H1 (cell line): ENCODE results near the gene GUCY2D.

Source experiments
- CHD2 ChIP-seq: IDR thresholded peaks from 2 replicates; pipeline ENCODE4 v1.6.1; 2012; ENCODE audit warnings: low read length, improper control_type of control experiment
- EP300 ChIP-seq, 2 experiments: IDR thresholded peaks; 1 replicate in 1 of 2; 2 replicates in 1 of 2; pipeline ENCODE4 v1.6.1; 2011 to 2012; ENCODE audit warnings: low read depth in 2 of 2, low read length in 2 of 2, mild to moderate bottlenecking in 2 of 2, borderline replicate concordance in 1 of 2, inconsistent platforms in 1 of 2, moderate library complexity in 1 of 2
- EZH2 ChIP-seq: fragments of 200-600 bp; sonication (generic); IDR thresholded peaks from 2 replicates; pipeline ENCODE4 v1.7.1; 2012; ENCODE audit warnings: low read depth, mild to moderate bottlenecking, moderate library complexity, low read length, inconsistent platforms; ENCODE audit not compliant: severe bottlenecking
- HDAC6 ChIP-seq: IDR thresholded peaks from one replicate; pipeline ENCODE4 v1.7.1; 2012; ENCODE audit warnings: low read depth, mild to moderate bottlenecking, inconsistent platforms, low read length, moderate library complexity
- NRF1 ChIP-seq: IDR thresholded peaks from 2 replicates; pipeline ENCODE4 v1.6.1; 2011; ENCODE audit warnings: mild to moderate bottlenecking, low read depth, low read length, improper control_type of control experiment
- POLR2AphosphoS5 ChIP-seq: IDR thresholded peaks from 2 replicates; pipeline ENCODE4 v1.6.1; 2011; ENCODE audit warnings: low read depth, low read length
- ZNF274 ChIP-seq: IDR thresholded peaks from 2 replicates; pipeline ENCODE4 v1.7.0; 2012; ENCODE audit warnings: low read length, borderline replicate concordance; ENCODE audit errors: extremely low read depth
- TF ChIP-seq, protein P1 (sequence below), 3 experiments: IDR thresholded peaks; 1 replicate in 2 of 3; 2 replicates in 1 of 3; pipeline versions ENCODE4 v1.5.1 to v1.6.1; 2011; ENCODE audit warnings: low read length in 3 of 3, mild to moderate bottlenecking in 3 of 3, inconsistent platforms in 2 of 3, low read depth in 1 of 3, moderate library complexity in 1 of 3; ENCODE audit not compliant: insufficient read depth in 1 of 3; ENCODE audit errors: control extremely low read depth in 1 of 3
- TF ChIP-seq, protein P2 (sequence below): IDR thresholded peaks from 2 replicates; pipeline ENCODE4 v1.6.1; 2011; ENCODE audit warnings: low read length, improper control_type of control experiment
- TF ChIP-seq, protein P3 (sequence below): IDR thresholded peaks from 2 replicates; pipeline ENCODE4 v1.6.1; 2012; ENCODE audit warnings: inconsistent platforms
- TF ChIP-seq, protein P4 (sequence below): IDR thresholded peaks from 2 replicates; pipeline ENCODE4 v1.6.1; 2012; ENCODE audit warnings: inconsistent platforms

DNA sequence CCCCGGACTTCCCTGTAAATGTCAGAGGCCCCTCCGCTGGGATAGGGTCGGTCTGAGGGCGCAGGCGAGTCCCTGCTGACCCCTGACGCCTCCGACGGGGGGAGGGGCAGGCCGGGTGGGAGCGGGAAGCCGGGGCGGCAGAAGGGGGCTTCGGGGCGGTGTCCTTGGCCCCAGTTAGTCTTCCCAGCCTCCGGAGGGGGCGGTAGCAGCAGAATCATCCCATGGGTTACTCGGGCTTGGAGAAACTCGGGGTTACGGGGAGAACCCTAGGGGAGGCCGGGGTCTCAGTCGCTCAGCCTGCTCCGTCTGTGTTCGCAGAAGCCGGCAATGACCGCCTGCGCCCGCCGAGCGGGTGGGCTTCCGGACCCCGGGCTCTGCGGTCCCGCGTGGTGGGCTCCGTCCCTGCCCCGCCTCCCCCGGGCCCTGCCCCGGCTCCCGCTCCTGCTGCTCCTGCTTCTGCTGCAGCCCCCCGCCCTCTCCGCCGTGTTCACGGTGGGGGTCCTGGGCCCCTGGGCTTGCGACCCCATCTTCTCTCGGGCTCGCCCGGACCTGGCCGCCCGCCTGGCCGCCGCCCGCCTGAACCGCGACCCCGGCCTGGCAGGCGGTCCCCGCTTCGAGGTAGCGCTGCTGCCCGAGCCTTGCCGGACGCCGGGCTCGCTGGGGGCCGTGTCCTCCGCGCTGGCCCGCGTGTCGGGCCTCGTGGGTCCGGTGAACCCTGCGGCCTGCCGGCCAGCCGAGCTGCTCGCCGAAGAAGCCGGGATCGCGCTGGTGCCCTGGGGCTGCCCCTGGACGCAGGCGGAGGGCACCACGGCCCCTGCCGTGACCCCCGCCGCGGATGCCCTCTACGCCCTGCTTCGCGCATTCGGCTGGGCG, 542 bp downstream of the GUCY2D start:
- TF ChIP-seq HDAC6 = no peak
- TF ChIP-seq, protein P1, sequence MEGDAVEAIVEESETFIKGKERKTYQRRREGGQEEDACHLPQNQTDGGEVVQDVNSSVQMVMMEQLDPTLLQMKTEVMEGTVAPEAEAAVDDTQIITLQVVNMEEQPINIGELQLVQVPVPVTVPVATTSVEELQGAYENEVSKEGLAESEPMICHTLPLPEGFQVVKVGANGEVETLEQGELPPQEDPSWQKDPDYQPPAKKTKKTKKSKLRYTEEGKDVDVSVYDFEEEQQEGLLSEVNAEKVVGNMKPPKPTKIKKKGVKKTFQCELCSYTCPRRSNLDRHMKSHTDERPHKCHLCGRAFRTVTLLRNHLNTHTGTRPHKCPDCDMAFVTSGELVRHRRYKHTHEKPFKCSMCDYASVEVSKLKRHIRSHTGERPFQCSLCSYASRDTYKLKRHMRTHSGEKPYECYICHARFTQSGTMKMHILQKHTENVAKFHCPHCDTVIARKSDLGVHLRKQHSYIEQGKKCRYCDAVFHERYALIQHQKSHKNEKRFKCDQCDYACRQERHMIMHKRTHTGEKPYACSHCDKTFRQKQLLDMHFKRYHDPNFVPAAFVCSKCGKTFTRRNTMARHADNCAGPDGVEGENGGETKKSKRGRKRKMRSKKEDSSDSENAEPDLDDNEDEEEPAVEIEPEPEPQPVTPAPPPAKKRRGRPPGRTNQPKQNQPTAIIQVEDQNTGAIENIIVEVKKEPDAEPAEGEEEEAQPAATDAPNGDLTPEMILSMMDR (IDR thresholded peaks at IDR 0.05; ENCODE audit: control extremely low read depth in 1 of 3, insufficient read depth in 1 of 3, low read depth in 1 of 3, low read length in 3 of 3) = peak in 2 of 3 experiments; percentile 21; a peak in 2 of 4 replicates
- no peak for TF ChIP-seq EP300 (IDR thresholded peaks at IDR 0.05; ENCODE audit: borderline replicate concordance in 1 of 2, low read depth in 2 of 2, low read length in 2 of 2)
- TF ChIP-seq, protein P2, sequence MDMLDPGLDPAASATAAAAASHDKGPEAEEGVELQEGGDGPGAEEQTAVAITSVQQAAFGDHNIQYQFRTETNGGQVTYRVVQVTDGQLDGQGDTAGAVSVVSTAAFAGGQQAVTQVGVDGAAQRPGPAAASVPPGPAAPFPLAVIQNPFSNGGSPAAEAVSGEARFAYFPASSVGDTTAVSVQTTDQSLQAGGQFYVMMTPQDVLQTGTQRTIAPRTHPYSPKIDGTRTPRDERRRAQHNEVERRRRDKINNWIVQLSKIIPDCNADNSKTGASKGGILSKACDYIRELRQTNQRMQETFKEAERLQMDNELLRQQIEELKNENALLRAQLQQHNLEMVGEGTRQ = no peak
- no peak for TF ChIP-seq CHD2
- peak; percentile 86 for TF ChIP-seq EZH2
- no peak for TF ChIP-seq ZNF274
- no peak for TF ChIP-seq NRF1
- TF ChIP-seq, protein P3, sequence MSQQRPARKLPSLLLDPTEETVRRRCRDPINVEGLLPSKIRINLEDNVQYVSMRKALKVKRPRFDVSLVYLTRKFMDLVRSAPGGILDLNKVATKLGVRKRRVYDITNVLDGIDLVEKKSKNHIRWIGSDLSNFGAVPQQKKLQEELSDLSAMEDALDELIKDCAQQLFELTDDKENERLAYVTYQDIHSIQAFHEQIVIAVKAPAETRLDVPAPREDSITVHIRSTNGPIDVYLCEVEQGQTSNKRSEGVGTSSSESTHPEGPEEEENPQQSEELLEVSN = no peak; the same call in 1 of the 2 replicates
- TF ChIP-seq, protein P4, sequence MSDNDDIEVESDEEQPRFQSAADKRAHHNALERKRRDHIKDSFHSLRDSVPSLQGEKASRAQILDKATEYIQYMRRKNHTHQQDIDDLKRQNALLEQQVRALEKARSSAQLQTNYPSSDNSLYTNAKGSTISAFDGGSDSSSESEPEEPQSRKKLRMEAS = 0 out of 2 replicates have a peak, but pooled peaks have one; percentile 7
- TF ChIP-seq POLR2AphosphoS5 = no peak
